GM18505 (cell line): ENCODE measurements around the gene RESF1.

ENCODE experiments used
- ATAC-seq: cut with Tn5 transposase; IDR thresholded peaks from one replicate; pipeline ENCODE4 v1.9.1; 2021; ENCODE audit not compliant: unreplicated experiment
- POLR2A ChIP-seq: IDR thresholded peaks from 4 replicates; pipeline ENCODE4 v1.6.1; 2011; ENCODE audit warnings: borderline replicate concordance; ENCODE audit not compliant: insufficient read depth, insufficient read length; ENCODE audit errors: extremely low read depth

Gene RESF1

GRCh38 chr12:31967539-31967938, 8.3 kb downstream of the RESF1 start:
- ATAC-seq: no peak
- no peak for TF ChIP-seq POLR2A

- no peak for ATAC-seq
These were observed 11.0 kb downstream of the RESF1 start for GRCh38 chr12:31970199-31970598.

GRCh38 chr12:31973818-31974217, 14.6 kb downstream of the RESF1 start:
- TF ChIP-seq POLR2A: no peak
- ATAC-seq: no peak

More at GRCh38 chr12:31970199-31970598, 11.0 kb downstream of the RESF1 start:
- TF ChIP-seq POLR2A: no peak

GRCh38 chr12:31974673-31975072, 15.5 kb downstream of the RESF1 start:
- no peak for ATAC-seq
- no peak for TF ChIP-seq POLR2A

- TF ChIP-seq POLR2A: no peak
- no peak for ATAC-seq
These were observed 25.8 kb downstream of the RESF1 start for GRCh38 chr12:31984806-31985591.

- TF ChIP-seq POLR2A: no peak
- no peak for ATAC-seq
These were observed 26.6 kb downstream of the RESF1 start for GRCh38 chr12:31985832-31986231.

- no peak for ATAC-seq
- no peak for TF ChIP-seq POLR2A
These were observed 30.6 kb downstream of the RESF1 start for GRCh38 chr12:31989571-31990362.

GRCh38 chr12:31991146-31991545, 31.9 kb downstream of the RESF1 start:
- TF ChIP-seq POLR2A: no peak
- ATAC-seq: no peak

- no peak for TF ChIP-seq POLR2A
- ATAC-seq: no peak
These were observed 32.6 kb downstream of the RESF1 start for GRCh38 chr12:31991815-31992214.

GRCh38 chr12:31999692-32000091, 40.5 kb downstream of the RESF1 start:
- no peak for TF ChIP-seq POLR2A

GRCh38 chr12:32000373-32001005, 41.3 kb downstream of the RESF1 start:
- TF ChIP-seq POLR2A: no peak
- ATAC-seq: no peak

More at GRCh38 chr12:31999692-32000091, 40.5 kb downstream of the RESF1 start:
- ATAC-seq: no peak

GRCh38 chr12:32002848-32003493, 43.8 kb downstream of the RESF1 start:
- no peak for ATAC-seq
- no peak for TF ChIP-seq POLR2A

- TF ChIP-seq POLR2A: no peak
- ATAC-seq: no peak
These were observed 44.4 kb downstream of the RESF1 start for GRCh38 chr12:32003654-32004053.
